Measurements from ENCODE around the gene CCDC85C. TPM values are rescaled to one million over a fixed set of nuclear protein-coding genes. Genes with fewer than 3 reads are reported as not detected.

The CCDC85C gene
- total RNA-seq, 1 experiment from 2014 or later = 33.2 TPM

DNA sequence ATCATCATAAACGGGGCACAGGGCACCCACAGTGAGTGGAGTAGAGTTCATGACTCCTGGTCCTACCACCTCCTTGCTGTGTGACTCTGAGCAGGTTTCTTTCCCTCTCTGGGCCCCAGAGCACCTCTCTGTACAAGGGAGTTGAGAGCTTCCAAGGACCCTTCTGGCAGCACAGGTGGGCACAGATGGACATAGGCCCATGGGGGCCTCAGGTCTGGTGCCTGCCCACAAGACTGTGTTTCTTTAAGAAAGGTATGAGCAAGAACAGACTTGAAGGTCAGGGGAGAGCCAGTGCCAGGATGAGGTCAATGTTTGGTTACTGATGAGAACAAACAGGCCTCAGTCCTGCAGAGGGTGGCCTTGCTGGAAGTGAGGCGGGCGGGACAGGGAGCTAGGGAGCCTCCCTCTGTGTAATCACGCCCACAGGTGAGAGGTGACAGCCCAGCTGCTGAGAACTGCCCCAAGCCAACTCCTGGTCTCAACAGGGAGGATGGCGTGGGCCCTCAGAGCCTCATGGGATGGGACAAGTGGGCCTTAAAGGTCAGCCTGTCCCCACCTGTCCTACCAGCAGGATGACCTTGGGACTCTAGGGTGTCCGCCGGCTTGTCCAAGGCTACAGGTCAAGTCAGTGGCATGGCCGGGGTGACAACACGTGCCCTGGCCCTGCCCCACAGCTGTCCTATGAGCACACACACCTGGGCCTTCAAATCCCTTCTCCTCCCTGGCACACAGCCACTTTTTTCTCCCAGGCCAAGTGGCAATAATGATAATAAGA lies 49.1 kb downstream of the CCDC85C start:
- no peaks in the 10 kb centered on the region for H3K9me3 ChIP-seq (ENCODE audit: control insufficient read depth, low read depth, low read length)
- H3K18ac ChIP-seq (ENCODE audit: insufficient read length, low read depth, low read length) = no peak overlapping the region
- no peak overlapping the region for H2BK5ac ChIP-seq (ENCODE audit: insufficient read length, low read length)
- no peaks in the 10 kb centered on the region for H3K23me2 ChIP-seq (ENCODE audit: insufficient read length, low read depth, low read length, poor library complexity, severe bottlenecking)
- TF ChIP-seq, protein P1, sequence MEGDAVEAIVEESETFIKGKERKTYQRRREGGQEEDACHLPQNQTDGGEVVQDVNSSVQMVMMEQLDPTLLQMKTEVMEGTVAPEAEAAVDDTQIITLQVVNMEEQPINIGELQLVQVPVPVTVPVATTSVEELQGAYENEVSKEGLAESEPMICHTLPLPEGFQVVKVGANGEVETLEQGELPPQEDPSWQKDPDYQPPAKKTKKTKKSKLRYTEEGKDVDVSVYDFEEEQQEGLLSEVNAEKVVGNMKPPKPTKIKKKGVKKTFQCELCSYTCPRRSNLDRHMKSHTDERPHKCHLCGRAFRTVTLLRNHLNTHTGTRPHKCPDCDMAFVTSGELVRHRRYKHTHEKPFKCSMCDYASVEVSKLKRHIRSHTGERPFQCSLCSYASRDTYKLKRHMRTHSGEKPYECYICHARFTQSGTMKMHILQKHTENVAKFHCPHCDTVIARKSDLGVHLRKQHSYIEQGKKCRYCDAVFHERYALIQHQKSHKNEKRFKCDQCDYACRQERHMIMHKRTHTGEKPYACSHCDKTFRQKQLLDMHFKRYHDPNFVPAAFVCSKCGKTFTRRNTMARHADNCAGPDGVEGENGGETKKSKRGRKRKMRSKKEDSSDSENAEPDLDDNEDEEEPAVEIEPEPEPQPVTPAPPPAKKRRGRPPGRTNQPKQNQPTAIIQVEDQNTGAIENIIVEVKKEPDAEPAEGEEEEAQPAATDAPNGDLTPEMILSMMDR (conservative IDR thresholded peaks at IDR 0.05) = no peak
- no peak overlapping the region for H2AFZ ChIP-seq (ENCODE audit: low read length)
- H4K8ac ChIP-seq (replicated peaks; ENCODE audit: insufficient read length, low read depth, low read length) = no peak overlapping the region
- Mint-ChIP-seq H3K9me3 (peaks cover 0 to 6% of the 10 kb centered on the region in 2 experiments; a peak in 4 of 5 replicates), H3K4me3 (no peak overlapping the region; a peak in 1 of 5 replicates), H3K4me1 (peaks cover 17 to 30% of the 10 kb centered on the region in 2 experiments), H3K36me3 (ENCODE audit: insufficient read depth in 1 of 3, low read depth in 3 of 3) (peaks cover 5 to 13% (median 8%) of the 10 kb centered on the region in 3 experiments; a peak in 6 of 7 replicates), H3K27me3 (ENCODE audit: low read depth) (no peaks in the 10 kb centered on the region; the same call in 1 of the 2 replicates), H3K27ac (no peak overlapping the region)
- H3T11ph ChIP-seq (ENCODE audit: low read length) = no peak overlapping the region
- no peak overlapping the region for H3K27ac ChIP-seq (ENCODE audit: insufficient read length, low read depth, low read length)
- no peaks in the 10 kb centered on the region; the same call in 1 of the 2 replicates for H3K4me1 ChIP-seq (ENCODE audit: insufficient read depth, low read length)
- no peak overlapping the region for H2BK120ac ChIP-seq (ENCODE audit: low read depth, low read length, poor library complexity, severe bottlenecking)
- 0 out of 2 replicates have a peak, but pooled peaks cover 2% of the 10 kb centered on the region for H3K27me3 ChIP-seq (ENCODE audit: insufficient read depth, low read length)
- H4K5ac ChIP-seq (ENCODE audit: insufficient read length, low read depth, low read length) = no peak overlapping the region
- no peak overlapping the region for H4K91ac ChIP-seq (ENCODE audit: insufficient read length, low read depth, low read length)
- no peak overlapping the region for H2AK5ac ChIP-seq (ENCODE audit: insufficient read length, low read length)
- H3K23ac ChIP-seq (ENCODE audit: insufficient read length, low read depth, low read length) = no peak overlapping the region
- no peaks in the 10 kb centered on the region; the same call in 1 of the 2 replicates for H3K79me2 ChIP-seq (ENCODE audit: insufficient read depth, low read length)
- no peak overlapping the region; the same call in 1 of the 2 replicates for H3K14ac ChIP-seq (ENCODE audit: insufficient read depth, low read length)
- H3K4ac ChIP-seq (ENCODE audit: low read depth, low read length) = no peak overlapping the region
- no peak overlapping the region for H3K9ac ChIP-seq (ENCODE audit: extremely low read depth, insufficient read length, low read length)
- no CpG with 5 or more reads among the region's 9 CpGs for WGBS (ENCODE audit: extremely low coverage, insufficient read length, low lambda C conversion rate)
- no peak overlapping the region for H2BK12ac ChIP-seq (ENCODE audit: insufficient read length, low read depth, low read length)
- no peak overlapping the region for H2BK15ac ChIP-seq (ENCODE audit: low read depth, low read length)
- H4K20me1 ChIP-seq (ENCODE audit: control insufficient read depth, insufficient read depth, insufficient read length) = peaks cover 3% of the 10 kb centered on the region
- no peak overlapping the region for H3K56ac ChIP-seq (ENCODE audit: insufficient read length, low read depth, low read length)
- no peaks in the 10 kb centered on the region for H3K79me1 ChIP-seq (ENCODE audit: insufficient read depth, low read depth, low read length, poor library complexity, severe bottlenecking)
- no peak for DNase-seq
- no peak overlapping the region for H3K4me2 ChIP-seq (ENCODE audit: insufficient read depth, insufficient read length, low read length)
- H2BK20ac ChIP-seq (ENCODE audit: low read depth, low read length, poor library complexity, severe bottlenecking) = no peak overlapping the region
